ENCODE data around the gene MSANTD2. TPM values are rescaled to one million over a fixed set of nuclear protein-coding genes. Genes with fewer than 3 reads are reported as not detected.

Gene MSANTD2
- total RNA-seq, 1 experiment from 2014 or later: 8.6 TPM

- Histone ChIP-seq H2AFZ (ENCODE audit: low read depth, low read length, poor library complexity, severe bottlenecking) (no peak overlapping the region), H3K9ac (ENCODE audit: low read length) (no peak overlapping the region), H4K20me1 (ENCODE audit: insufficient read depth) (0 out of 2 replicates have a peak, but pooled peaks cover 18% of the 10 kb centered on the region), H3K9me3 (ENCODE audit: control insufficient read depth in 1 of 2, insufficient read depth in 1 of 2, low read depth in 1 of 2, low read length in 2 of 2) (no peaks in the 10 kb centered on the region), H3K36me3 (ENCODE audit: control insufficient read depth in 1 of 2, insufficient read depth in 2 of 2, low read length in 2 of 2) (no peaks in the 10 kb centered on the region), H3K4me3 (replicated peaks in 1 of 2; ENCODE audit: low read depth in 1 of 2, low read length in 2 of 2) (no peak overlapping the region), H3K79me2 (ENCODE audit: insufficient read depth, low read length) (peaks cover 69% of the 10 kb centered on the region), H3K9me2 (ENCODE audit: insufficient read depth) (no peaks in the 10 kb centered on the region), H3K4me2 (ENCODE audit: low read length) (no peak overlapping the region), H3K27me3 (ENCODE audit: insufficient read depth, low read length) (no peaks in the 10 kb centered on the region), H3K4me1 (ENCODE audit: control insufficient read depth in 1 of 2, insufficient read depth in 2 of 2, low read length in 2 of 2) (peaks cover 0 to 5% of the 10 kb centered on the region in 2 experiments; a peak in 2 of 4 replicates), H3K27ac (ENCODE audit: low read depth, low read length) (no peak overlapping the region)
- DNase-seq (ENCODE audit: low read depth, low spot score): no peak
- ChIA-PET RAD21 (ENCODE audit: low non-redundant PET in 1 of 2, low total read pairs in 2 of 2, uncharacterized antibody in 2 of 2, unreplicated experiment in 2 of 2) (no interaction called here), POLR2A (no interaction called here), CTCF (interaction anchor here (0.8 kb wide), 1 partner anchor 10 kb away, joined by 4 read pairs; no protein-coding TSS in a partner anchor)
- intact Hi-C loops (cut with micrococcal nuclease): no loop called here
- no TSS peak for BruUV-seq (replicated peaks)
- TF ChIP-seq ELF1 (IDR thresholded peaks at IDR 0.05; ENCODE audit: borderline replicate concordance, low read depth) (no peak), ZBTB33 (IDR thresholded peaks at IDR 0.05; ENCODE audit: extremely low read depth, insufficient replicate concordance, low read length) (no peak), ZNF274 (IDR thresholded peaks at IDR 0.05; ENCODE audit: low read depth, low read length) (no peak), EZH2 (IDR thresholded peaks at IDR 0.05) (no peak)
- TF ChIP-seq, protein P1, sequence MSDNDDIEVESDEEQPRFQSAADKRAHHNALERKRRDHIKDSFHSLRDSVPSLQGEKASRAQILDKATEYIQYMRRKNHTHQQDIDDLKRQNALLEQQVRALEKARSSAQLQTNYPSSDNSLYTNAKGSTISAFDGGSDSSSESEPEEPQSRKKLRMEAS (IDR thresholded peaks at IDR 0.05): no peak
- TF ChIP-seq, protein P2, sequence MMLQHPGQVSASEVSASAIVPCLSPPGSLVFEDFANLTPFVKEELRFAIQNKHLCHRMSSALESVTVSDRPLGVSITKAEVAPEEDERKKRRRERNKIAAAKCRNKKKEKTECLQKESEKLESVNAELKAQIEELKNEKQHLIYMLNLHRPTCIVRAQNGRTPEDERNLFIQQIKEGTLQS (IDR thresholded peaks at IDR 0.05): no peak
- no peak for ATAC-seq
Measured at GRCh38 chr11:124788521-124788920, 11.7 kb downstream of the MSANTD2 start.

DNA sequence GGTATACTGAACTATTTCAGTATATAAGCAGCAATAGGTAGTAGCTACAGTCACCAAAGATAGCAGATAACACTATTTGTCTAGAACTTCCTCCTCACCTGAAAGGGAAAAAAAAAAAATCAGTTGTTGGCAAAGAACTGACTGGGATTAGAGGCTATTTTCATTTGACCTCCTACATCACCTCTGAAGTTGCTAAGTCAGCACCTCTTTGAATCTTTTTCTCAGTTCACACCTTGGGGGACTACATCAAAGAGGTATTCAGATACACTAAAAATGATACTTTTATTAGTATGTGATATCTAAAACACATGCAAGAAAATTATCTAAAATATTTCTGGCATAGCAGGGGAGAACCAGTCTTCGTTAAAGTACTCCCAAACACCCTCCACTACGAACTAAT, 16.2 kb downstream of the MSANTD2 start:
- H3K4me2 ChIP-seq (ENCODE audit: low read length): no peak overlapping the region
- ChIA-PET RAD21 (ENCODE audit: low non-redundant PET in 1 of 2, low total read pairs in 2 of 2, uncharacterized antibody in 2 of 2, unreplicated experiment in 2 of 2) (no interaction called here), POLR2A (interaction anchor here (0.6 to 0.7 kb wide), 2 partner anchors 10 to 131 kb away, joined by 3 read pairs; no protein-coding TSS in a partner anchor), CTCF (interaction anchor here (1.2 kb wide), 1 partner anchor 92 kb away, joined by 3 read pairs; no protein-coding TSS in a partner anchor)
- no peak for TF ChIP-seq POLR2AphosphoS5 (IDR thresholded peaks at IDR 0.05; ENCODE audit: low read depth, low read length)
- TF ChIP-seq CBX3 (IDR thresholded peaks at IDR 0.05; ENCODE audit: low read depth): no peak
- no peak for TF ChIP-seq SRF (IDR thresholded peaks at IDR 0.05; ENCODE audit: low read depth)
- no peak for TF ChIP-seq ZNF274 (IDR thresholded peaks at IDR 0.05; ENCODE audit: low read depth, low read length)
- TF ChIP-seq, protein P1 (IDR thresholded peaks at IDR 0.05): no peak
- H3K9me3 ChIP-seq (ENCODE audit: control insufficient read depth in 1 of 2, insufficient read depth in 1 of 2, low read depth in 1 of 2, low read length in 2 of 2): no peaks in the 10 kb centered on the region
- no peaks in the 10 kb centered on the region for H3K9me2 ChIP-seq (ENCODE audit: insufficient read depth)
- H3K27me3 ChIP-seq (ENCODE audit: insufficient read depth, low read length): no peaks in the 10 kb centered on the region
- no peak overlapping the region for H2AFZ ChIP-seq (ENCODE audit: low read depth, low read length, poor library complexity, severe bottlenecking)
- BruUV-seq (replicated peaks): no TSS peak
- H3K79me2 ChIP-seq (ENCODE audit: insufficient read depth, low read length): peaks cover 24% of the 10 kb centered on the region
- H3K4me1 ChIP-seq (ENCODE audit: control insufficient read depth in 1 of 2, insufficient read depth in 2 of 2, low read length in 2 of 2): no peaks in the 10 kb centered on the region
- 0 out of 2 replicates have a peak, but pooled peaks cover 3% of the 10 kb centered on the region for H4K20me1 ChIP-seq (ENCODE audit: insufficient read depth)
- H3K36me3 ChIP-seq (ENCODE audit: control insufficient read depth in 1 of 2, insufficient read depth in 2 of 2, low read length in 2 of 2): no peaks in the 10 kb centered on the region
- H3K9ac ChIP-seq (ENCODE audit: low read length): no peak overlapping the region
- H3K4me3 ChIP-seq (replicated peaks in 1 of 2; ENCODE audit: low read depth in 1 of 2, low read length in 2 of 2): no peak overlapping the region
- intact Hi-C loops (cut with micrococcal nuclease): no loop called here
- DNase-seq (ENCODE audit: low read depth, low spot score) (no peak), ATAC-seq (no peak)
- H3K27ac ChIP-seq (ENCODE audit: low read depth, low read length): no peak overlapping the region

All from HCT116 (cell line).